ENCODE results near the gene KIAA1217. TPM values are rescaled to one million over a fixed set of nuclear protein-coding genes. Genes with fewer than 3 reads are reported as not detected.

The KIAA1217 gene
- total and polyA plus RNA-seq, 9 of the 15 experiments (the other 6 are each of a cell fraction or from before 2014, with no cell fraction given): 0.04 TPM; not detected in 8

- TF ChIP-seq ZBTB40 (IDR thresholded peaks at IDR 0.05) (no peak), ZBTB40 (CRISPR knock-in tag; IDR thresholded peaks at IDR 0.05) (no peak), IRF9 (tag; IDR thresholded peaks at IDR 0.05) (no peak), KLF13 (tag; IDR thresholded peaks at IDR 0.05; ENCODE audit: borderline replicate concordance, low read depth) (no peak), CUX1 (CRISPR knock-in tag; IDR thresholded peaks at IDR 0.05) (no peak), ZNF639 (CRISPR knock-in tag; conservative IDR thresholded peaks at IDR 0.05 in 1 of 2, IDR thresholded peaks at IDR 0.05 in 1 of 2) (no peak), HSF4 (CRISPR knock-in tag; IDR thresholded peaks at IDR 0.05; ENCODE audit: borderline replicate concordance) (no peak), SMARCB1 (IDR thresholded peaks at IDR 0.05; ENCODE audit: insufficient read length, low read depth) (no peak)
Observed at GRCh38 chr10:24574578-24575155, 365.7 kb downstream of the KIAA1217 start (continued).
